ENCODE results near the gene PKD2L1.
"Not testable (repeated sequence)": the region's sequence is repeated elsewhere in the genome, so short reads cannot be mapped to it uniquely, and the experiment has no call there.

The PKD2L1 gene

DNA sequence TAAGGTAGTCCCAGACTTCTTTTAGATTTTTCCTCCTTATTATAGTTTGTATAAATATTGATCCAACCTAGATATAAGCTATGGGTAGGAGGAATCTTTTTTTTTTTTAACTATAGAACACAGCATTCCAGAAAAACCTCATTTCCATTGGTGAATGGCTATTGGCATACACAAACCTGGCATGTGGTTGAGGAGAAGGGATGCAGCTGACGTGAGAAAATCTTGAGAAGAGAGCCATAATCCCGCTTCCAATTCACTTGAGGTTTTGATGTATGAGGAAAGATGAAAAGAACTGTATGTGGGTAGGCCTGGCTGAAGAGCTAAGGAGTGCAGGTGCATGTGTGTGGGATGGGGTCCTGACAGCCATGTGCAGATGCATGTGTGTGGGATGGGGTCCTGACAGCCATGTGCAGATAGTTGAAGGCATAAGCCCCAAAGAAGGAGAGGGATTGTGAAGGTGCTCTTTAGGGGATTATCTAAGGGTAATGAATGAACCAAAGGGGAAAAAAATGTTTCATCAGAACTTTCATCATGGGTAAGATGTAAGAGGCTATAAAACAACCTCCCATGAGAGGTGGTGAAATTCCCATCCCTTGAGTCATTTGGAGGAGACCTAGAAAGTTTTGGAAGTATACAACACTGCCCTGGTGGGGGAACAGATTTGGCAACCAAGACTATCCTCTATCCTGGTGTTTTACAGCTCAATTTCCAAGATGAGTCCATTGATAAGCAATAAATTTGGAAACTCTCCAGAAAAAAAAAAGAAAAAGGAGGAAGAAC lies 3.8 kb upstream of the PKD2L1 start:
- DNase-seq (ENCODE audit: low spot score): no peak

DNA sequence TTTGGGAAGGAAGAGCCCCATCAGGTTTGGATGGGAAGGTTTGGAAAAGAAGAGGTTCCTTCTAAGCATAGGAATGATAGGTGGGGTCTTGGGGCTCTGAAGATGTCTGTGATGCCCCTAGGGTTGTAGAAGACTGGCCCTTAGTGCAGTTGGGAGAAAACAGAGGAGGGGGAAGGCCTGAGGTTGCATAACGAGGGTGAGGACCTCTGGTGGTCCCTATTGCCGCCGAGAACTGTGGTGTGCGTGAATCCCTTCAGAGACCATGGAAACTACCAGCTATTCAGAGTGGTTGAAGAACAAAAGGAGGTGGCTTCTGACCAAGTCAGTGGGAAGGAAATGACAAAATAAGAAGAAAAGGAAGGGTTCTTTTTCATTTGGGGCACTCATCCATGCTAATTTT lies 3.1 kb upstream of the PKD2L1 start:
- DNase-seq (ENCODE audit: low spot score): no peak

DNA sequence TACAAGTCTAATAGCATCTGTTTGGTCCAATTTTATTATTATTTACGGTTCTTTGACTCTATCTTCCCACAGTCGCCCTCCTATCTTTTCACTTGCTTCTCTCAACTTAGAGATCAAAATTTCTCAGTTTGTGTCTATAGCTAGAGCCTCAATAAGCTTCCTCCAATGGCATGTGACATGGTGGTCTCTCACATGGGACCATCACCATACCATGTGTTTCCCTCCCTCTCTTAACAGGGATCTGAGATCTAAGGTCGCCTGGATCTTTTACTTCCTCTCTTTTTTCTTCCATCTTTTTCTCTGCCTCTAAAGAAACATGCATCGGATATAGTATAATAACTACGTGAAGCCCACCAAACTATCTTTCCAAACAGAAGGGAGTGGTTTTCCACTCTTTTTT lies 1.8 kb downstream of the PKD2L1 start:
- DNase-seq (ENCODE audit: low spot score): no peak

DNA sequence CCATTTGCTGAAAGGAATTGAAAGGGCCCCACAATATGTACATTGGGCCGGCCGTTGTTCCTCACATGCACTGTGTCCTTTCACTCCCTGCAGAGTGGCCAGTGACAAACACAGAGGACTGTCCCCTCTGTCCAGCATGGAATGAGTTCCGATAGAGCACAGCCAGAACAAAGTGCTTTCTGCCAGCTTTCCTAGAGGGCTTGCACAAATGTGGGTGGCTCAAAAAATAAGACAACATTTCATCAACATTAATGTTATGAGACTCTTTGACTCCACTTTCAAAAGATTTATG lies 2.4 kb downstream of the PKD2L1 start:
- DNase-seq (ENCODE audit: low spot score): no peak

DNA sequence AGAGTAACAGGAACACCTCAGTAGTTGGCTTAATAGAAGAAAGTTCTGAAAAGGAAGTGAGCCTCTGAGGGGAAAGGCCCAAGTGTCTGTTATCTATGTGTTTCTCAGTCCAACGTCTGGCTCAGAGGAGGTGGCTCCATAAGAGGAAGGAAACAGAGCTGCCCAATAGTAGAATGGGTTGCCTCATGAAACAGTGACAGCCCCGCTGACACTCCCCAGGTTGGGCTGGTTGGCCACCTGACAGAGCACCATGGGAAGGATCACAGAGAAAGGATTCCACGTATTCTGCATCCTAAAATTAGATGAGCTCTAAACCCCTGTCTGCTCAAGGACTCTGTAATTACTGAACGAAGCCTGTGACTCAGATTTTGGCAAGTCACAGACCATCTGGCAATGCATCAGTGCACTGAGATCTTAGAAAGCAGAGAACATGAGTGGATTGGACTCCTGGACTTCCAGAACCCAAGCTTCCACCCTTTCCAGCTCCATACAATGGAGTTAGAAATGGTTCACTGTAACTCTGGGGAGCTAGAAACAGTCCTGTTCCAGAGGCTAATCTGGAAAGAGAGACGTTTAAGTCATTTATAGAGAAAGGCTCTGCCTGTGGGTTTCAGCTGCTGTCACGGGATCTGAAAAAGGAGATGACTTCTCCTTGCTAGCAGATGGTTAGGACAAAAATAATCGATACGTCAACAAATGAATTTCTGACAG lies 2.9 kb downstream of the PKD2L1 start:
- peak; percentile 51 for DNase-seq (ENCODE audit: low spot score)

DNA sequence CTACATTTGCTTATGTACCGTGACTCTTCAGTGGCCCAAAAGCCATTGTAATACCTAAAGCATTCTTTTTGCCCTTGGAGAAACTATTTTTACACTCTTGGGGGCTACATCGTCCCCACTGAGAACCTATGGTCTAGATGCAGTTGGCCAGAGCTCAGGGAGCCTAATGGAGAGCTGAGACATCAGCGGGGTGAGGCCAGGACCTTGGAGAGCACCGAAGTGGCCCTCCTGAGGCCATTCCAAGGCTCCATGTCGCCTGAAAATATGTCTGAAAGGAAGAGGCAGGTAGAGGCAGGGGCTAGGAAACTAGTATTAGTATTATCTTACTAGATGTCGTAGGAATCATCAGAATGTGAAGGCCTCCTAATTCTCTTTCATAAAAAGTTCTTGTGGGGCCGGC lies 4.9 kb downstream of the PKD2L1 start:
- peak; percentile 40 for DNase-seq (ENCODE audit: low spot score)

DNA sequence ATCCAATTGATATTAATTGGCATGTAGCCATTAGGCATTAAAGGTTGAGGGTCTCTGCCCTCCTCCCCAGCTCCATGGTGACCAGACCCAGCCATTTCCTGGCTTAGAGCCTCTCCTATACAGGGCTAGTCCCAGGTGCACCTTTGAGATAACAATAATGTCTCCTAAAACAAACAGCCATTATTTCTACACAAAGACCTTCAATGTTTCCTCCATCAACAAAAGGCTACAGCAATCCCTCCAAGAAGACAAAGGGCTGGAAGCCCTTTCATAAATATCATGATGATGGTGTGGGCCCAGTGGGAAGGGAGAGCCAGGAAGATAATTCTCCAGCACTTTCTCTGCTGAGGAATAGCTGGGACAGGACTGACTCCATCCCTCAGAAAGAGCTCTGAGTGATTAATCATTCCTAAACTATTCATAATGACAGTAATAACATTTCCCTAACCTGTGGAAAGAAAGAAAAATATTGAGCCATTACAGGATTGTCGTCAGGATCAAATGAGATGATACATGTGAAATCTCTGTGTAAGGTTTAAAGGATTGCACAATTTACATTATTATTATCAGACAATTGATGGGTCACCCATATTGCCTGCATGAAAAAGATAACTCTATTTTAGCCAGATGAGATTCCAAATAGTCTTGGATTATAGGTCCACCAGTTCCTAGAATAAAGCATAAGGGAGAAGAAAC lies 10.2 kb downstream of the PKD2L1 start:
- DNase-seq (ENCODE audit: low spot score): no peak

DNA sequence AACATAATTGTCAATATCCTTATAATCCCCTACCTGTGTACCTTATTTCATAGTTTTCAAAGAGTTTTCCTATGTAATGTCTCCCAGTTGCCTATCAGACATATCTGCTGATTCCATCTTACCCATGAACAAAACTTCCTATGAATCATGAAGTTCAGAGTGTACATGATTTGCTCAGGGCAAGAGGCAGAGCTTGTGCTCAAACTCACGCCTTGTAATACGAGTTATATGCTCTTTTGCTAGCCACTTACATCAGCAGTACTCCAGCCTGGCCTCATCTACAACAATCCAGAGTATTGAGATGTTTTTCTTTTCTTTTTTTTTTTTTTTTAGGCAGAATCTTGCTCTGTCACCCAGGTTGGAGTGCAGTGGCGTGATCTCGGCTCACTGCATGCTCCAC lies 11.8 kb downstream of the PKD2L1 start:
- no peak for DNase-seq (ENCODE audit: low spot score)

DNA sequence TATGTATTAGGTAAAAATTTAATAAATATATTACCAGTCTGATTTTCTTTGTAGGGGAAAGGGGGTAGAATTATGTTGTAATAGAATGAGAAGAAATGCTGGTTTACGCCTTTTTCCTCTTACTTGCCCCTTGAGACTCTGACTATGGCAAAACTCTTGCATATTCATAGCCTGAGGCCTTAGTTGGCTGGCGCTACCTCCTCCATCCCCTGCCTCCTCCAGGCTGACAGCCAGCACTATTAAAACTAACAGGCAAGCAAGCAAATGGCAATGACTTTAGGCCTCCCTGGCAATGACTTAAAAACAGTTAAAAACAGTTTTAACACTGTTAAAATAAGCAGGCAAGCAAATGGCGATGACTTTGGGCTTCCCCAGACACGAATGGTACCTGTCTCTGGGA lies 14.4 kb downstream of the PKD2L1 start:
- no peak for DNase-seq (ENCODE audit: low spot score)

DNA sequence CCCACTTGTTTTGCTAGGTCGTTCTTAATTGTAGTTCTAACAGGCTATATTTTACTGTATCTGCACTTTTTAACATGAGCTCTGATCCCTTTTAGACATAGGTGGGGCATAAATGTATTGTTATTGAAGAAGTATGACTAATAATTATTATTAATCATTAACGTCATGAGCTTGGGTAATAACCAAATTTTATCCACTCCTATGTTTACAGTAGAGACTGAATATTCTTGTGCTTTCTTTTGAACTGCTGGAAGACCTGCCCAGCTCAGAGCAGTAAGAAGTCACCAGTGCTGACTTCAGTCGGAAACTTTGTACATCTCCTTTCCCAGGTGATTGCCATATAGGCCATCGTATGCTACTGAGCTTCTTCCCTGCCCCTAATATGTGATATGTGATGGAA lies 18.7 kb downstream of the PKD2L1 start:
- no peak for DNase-seq (ENCODE audit: low spot score)

DNA sequence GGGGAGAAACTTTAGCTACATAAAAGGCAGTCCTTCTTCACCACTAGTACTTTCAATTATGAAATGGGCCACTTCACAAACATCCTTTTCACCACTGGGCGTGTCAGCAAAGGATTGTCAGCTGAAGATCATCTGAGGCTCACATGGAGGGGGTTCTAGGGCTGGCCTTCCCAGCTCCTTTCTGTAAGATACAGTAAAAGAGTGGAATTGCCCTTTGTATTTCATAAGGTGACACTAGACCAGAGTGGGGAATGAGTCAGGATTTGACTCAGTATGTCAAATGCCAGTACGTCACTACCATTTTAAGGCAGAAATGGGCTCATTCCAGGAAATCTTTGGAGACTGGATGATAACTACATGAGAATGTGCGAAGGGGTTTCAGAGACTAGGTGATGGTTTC lies 22.3 kb downstream of the PKD2L1 start:
- DNase-seq (ENCODE audit: low spot score): peak; percentile 26

DNA sequence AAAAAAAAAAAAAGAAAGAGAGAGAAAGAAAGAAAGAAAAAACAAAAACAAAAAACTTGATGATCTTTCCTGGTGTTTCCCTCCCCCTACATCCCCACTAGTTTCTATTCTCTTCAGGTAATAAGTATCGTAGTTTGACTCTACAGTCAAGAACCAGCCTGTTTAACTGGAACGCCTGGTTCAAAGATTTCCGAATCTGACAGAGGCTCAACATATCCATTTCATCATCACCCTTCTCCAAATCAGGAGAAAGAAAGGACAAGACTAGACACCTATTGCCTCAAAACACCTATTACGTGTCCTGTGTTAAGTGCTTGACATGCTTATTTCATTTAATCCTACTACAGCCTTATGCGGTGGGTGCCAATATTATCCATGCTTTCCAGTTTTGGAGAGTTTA lies 23.2 kb downstream of the PKD2L1 start:
- no peak for DNase-seq (ENCODE audit: low spot score)

DNA sequence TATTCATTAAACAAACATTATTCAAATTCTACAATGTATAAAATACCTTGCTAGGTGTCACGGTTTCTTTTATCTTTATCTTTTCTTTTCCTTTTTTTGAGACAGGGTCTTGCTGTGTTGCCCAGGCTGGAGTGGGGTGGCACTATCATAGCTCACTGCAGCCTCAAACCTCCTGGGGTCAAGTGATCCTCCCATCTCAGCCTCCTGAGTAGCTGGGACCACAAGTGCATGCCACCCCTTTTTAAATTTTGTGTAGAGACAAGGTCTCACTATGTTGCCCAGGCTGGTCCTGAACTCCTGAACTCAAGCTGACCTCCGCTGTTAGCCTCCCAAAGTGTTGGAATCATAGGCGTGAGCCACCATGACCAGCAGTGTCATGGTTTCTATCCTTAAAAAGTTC lies 25.6 kb downstream of the PKD2L1 start:
- DNase-seq (ENCODE audit: low spot score): no peak

DNA sequence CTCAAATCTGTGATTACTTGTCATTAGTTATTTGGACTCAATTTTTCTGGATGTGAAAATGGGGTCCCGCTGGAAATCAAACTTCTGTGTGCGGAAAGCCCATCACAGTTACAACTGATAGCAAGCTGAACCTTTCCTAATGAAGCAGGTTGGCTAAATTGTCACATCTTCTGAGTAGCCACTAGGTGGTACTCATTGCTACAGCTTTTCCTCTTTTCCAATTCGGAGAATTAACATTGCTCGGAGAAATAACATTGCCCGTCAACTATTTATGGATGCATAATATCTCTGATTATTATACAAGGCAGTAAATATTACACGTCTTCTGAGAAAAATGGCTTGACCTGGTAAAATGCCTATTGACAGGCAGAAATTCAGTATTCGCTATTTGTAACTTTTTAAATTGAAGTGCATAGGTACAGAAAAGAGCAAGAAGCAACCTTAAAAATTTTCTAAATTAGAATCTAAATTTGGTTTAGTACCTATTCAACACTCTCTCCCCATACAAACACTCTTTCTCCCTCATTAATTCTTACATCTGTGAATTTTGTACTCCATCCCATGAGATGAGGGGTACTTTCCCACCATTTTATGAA lies 26.2 kb downstream of the PKD2L1 start:
- peak; percentile 55 for DNase-seq (ENCODE audit: low spot score)

DNA sequence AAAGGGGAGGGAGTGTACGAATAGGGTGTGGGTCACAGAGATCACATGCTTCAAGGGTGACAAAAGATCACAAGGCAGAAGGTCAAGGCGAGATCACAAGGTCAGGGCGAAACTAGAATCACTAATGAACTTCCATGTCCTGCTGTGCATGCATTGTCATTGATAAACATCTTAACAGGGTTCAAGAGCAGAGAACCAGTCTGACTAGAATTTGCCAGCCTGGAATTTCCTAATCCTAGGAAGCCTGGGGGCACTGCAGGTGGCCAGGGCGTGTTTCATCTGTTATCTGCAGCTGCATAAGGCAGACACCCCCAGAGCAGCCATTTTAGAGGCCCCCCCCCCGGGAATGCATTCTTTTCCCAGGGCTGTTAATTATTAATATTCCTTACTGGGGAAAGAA lies 28.9 kb downstream of the PKD2L1 start:
- not testable (repeated sequence) for DNase-seq (ENCODE audit: low spot score)

DNA sequence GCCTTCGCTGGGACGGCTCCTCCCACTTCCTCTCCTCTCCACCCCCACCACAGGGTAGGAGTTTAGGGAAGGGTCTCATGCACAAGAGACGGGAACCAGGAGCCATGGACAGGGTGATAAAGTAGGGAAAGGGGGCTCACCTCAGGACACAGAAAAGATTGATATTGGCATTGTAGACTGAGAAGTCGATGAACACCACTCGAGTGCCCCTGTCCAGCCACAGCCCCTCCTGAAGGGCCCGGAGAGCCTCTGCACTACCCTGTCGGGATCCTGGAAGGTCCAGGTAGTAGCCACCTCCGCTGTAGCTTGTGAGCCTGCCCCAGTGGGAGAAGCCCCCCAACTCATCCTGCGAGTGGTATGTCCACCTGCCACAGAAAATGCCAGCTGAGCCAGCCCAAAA lies 32.8 kb downstream of the PKD2L1 start:
- no peak for DNase-seq (ENCODE audit: low spot score)

DNA sequence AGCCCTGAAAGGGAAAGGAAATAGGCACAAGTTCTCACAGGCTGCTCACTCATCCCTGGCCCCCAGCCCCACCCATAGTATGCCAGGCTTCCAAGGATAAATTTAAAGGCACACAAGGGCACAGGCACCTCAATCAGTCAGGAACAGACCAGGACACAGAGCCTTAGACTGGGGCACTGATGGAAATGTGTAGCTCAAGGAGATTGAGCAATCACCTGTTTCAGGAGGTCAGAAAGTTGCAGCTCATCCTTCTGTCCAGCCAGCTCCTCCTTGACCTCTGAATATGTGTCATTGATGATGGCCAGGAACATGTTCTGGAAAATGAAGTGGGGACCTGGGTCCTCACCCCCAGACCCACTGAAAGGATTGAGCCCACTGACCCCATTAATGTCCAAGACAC lies 37.0 kb downstream of the PKD2L1 start:
- DNase-seq (ENCODE audit: low spot score): no peak

DNA sequence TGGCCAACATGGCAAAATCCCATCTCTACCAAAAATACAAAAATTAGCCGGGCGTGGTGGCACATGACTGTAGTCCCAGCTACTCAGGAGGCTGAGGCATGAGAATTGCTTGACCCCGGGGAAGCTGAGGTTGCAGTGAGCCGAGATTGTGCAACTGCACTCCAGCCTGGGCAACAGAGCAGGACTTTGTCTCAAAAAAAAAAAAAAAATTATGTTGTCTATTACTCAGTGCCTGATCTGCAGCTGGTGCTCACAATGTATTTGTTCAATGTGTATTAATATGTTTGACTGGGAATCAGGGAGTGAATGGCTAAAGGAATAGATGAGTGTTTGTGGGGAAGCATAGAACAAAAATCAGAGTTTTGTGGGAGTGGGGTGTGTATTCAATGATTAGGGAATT lies 37.7 kb downstream of the PKD2L1 start:
- not testable (repeated sequence) for DNase-seq (ENCODE audit: low spot score)

DNA sequence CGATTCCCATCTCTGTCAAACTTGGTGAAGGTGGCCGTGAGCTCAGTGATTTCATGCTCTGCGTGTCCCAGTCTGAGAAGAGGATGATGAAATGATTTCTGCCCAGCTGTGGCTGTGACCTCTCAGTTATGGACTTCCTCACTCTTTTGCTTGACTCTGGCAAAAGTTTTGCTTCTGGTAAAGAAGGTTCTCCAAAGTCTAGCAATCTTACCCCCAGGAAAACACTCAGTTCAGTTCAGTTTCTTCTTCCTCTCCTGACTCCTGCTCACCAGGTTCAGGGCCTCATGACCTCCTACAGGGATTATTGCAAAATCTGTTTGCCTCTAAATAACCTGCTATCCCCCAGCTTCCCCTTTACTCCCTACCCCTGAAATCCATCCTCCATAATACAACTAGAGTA lies 38.7 kb downstream of the PKD2L1 start:
- no peak for DNase-seq (ENCODE audit: low spot score)

DNA sequence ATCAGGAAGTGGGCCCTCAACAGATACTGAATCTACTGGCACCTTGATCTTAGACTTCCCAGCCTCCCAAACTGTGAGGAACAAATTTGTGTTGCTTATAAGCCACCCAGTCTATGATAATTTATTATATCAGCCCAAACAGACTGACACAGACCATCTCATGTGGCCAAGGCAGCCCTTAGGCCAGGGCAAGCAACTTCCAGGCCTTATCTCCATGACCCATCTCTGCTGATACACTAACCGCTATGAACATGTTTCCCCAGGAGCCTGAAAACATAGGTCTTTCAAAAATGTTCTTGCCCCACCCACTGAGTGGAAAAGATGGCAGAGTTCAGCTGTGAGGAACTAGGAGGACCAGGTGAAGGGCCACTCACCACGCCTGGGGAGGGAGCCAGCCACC lies 40.4 kb downstream of the PKD2L1 start:
- no peak for DNase-seq (ENCODE audit: low spot score)

DNA sequence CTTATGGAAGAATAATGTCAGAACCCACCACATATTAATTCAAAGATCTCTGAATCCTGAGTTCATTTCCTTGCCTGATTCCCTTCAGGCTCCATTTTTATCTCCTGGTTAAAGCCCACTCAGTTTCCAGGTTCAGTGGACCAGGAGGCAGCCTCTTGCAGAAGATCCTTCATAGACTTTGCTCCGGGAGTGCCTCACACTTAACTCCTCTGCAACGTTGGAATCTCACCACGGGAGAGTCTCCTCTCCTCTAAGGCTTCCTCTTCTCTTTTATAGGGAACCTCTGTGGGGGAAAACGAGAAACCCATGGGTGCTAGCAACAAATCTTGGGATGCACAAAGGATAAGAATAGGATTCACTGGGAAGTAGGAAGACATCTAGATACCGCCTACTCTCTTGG lies 41.8 kb downstream of the PKD2L1 start:
- DNase-seq (ENCODE audit: low spot score): no peak

DNA sequence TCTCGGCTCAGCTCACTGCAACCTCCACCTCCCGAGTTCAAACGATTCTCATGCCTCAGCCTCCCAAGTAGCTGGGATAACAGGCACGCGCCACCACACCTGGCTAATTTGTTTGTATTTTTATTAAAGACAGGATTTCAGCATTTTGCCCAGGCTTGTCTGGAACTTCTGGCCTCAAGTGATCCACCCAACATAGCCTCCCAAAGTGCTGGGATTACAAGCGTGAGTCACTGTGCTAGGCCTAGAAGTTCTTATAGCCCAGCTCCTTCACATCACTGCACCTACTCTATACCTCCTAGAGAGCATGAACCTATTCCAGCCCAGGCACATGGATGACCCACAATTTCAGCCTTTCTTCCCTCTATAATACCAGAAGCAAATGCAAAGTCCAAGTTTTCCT lies 42.3 kb downstream of the PKD2L1 start:
- no peak for DNase-seq (ENCODE audit: low spot score)

All from AG20443 (cell line).